Measurements from ENCODE around the gene AWAT1.
"Not testable (repeated sequence)": the region's sequence is repeated elsewhere in the genome, so short reads cannot be mapped to it uniquely, and the experiment has no call there.

The AWAT1 gene

DNA sequence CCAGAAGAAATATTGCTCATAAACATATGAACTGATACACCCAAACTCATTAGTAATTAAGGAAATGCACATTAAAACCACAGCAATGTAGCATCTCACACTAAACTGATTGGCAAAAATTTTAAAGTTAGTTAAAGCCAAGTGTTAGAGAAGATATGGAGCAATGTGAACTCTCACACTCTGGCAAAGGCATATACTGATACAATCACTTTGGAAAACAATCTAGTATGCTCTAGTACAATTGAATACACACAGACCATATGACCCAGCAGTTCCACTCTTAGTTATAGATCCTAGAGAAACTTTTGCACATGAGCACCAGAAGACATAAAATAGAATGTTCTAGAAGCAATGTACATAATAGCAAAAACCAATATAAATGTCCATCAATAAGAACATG is 8.4 kb upstream of the AWAT1 start:
- no peak for TF ChIP-seq CTCF (IDR thresholded peaks at IDR 0.05; ENCODE audit: extremely low read depth, missing control alignments)
- no peak for DNase-seq (ENCODE audit: low spot score)

DNA sequence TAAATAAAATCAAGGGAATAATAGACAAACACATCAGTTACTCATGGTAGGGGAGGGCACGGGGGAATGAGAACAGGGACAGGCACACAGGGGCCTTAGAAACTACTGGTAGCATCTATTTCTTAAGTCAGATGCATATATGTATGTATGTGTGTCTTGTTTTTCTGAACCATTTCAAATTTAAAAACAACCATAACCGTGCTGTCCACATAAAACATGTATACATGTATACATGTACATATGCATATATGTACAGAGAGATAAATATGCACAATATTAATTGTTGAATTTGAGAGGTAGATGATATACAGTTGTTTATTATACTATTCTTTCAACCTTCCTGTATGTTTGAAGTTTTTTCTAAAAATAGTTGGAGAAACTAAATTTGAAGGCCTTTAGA is 7.8 kb upstream of the AWAT1 start:
- no peak for TF ChIP-seq CTCF (IDR thresholded peaks at IDR 0.05; ENCODE audit: extremely low read depth, missing control alignments)
- no peak for DNase-seq (ENCODE audit: low spot score)

GRCh38 chrX:70231666-70232065 is 2.8 kb upstream of the AWAT1 start:
- DNase-seq (ENCODE audit: low spot score), result no peak
- no peak for TF ChIP-seq CTCF (IDR thresholded peaks at IDR 0.05; ENCODE audit: extremely low read depth, missing control alignments)

DNA sequence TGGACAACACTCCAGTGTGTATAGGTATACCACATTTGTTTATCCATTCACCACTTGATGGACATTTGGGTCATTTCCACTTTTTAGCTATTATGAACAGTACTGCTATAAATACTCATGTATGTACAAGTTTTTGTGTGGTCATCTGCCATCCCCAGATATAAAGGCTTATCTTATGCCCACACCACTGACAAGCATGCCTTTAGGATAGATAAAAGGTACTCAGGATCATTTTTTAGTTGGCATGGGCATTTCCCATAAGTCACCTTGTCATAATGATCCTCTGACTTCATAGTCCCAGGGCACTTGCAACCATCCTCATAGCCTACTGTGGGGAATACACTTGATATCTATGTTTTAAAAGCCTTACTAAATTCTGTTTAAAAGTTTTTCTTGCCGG is 6.3 kb downstream of the AWAT1 start:
- no peak for TF ChIP-seq CTCF (IDR thresholded peaks at IDR 0.05; ENCODE audit: extremely low read depth, missing control alignments)
- no peak for DNase-seq (ENCODE audit: low spot score)

DNA sequence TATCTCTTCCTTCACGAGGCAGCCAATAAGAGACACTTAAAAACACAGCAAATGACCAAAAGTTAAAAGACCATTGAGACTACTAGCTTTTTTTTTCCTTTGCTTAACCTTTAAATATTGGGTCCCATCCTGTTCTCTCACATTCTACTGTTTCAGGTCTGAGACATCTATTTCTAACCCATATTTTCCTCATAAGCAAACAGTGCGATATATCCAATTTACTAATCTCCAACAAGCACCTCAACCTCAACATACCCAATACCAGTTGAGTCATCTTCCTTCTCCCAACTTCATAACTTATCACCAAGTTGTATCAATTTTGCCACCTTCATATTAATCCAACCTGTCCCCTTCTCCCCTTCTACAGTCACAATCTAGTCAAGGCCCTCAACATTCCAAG is 7.0 kb downstream of the AWAT1 start:
- TF ChIP-seq CTCF (IDR thresholded peaks at IDR 0.05; ENCODE audit: extremely low read depth, missing control alignments), result no peak
- DNase-seq (ENCODE audit: low spot score), result no peak

DNA sequence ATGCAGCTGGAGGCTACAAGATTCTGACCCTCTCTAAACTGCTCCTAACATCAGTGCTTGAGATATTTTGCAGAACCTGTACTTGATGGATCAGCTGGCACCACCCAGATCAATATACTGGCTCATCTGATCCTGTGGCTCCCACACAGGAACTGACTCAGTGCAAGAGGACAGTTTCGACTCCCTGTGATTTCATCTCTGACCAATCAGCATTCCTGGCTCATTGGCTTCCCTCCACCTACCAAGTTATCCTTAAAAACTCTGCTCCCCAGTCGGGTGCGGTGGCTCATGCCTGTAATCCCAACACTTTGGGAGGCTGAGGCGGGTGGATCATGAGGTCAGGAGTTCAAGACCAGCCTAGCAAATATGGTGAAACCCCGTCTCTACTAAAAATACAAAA is 9.1 kb downstream of the AWAT1 start:
- not testable (repeated sequence) for DNase-seq (ENCODE audit: low spot score)

GRCh38 chrX:70244881-70245280 is 10.4 kb downstream of the AWAT1 start:
- no peak for DNase-seq (ENCODE audit: low spot score)
- no peak for TF ChIP-seq CTCF (IDR thresholded peaks at IDR 0.05; ENCODE audit: extremely low read depth, missing control alignments)

- no peak for TF ChIP-seq CTCF (IDR thresholded peaks at IDR 0.05; ENCODE audit: extremely low read depth, missing control alignments)
- no peak for DNase-seq (ENCODE audit: low spot score)
These were observed 12.8 kb downstream of the AWAT1 start for GRCh38 chrX:70247252-70247651.

Data from GM20000 (cell line).